ENCODE measurements around the gene UGT1A4.

Gene UGT1A4

DNA sequence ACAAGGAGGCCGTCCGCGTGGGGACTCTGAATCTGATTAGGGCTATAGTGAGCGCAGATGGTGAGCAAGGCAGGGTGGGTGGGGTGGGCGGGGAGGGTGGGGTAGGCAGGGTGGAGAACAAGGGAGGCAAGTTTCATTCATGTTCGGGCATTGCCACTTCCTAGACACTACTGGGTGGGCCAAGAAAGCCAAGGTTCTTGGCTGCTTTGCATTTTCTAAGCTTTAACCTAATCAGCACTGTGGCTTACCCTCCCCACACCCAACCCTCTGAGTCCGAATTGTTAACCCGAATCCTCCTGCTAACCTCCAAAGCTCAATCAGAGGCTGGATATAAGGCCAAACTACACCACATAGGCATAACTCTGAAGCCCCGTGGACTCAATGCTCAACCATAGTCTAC, 77.7 kb downstream of the UGT1A4 start:
- Histone ChIP-seq H3K36me3 (ENCODE audit: control insufficient read depth, insufficient read depth, low read length) (no peaks in the 10 kb centered on the region), H3K9me3 (ENCODE audit: control insufficient read depth, low read length) (no peaks in the 10 kb centered on the region), H3K27me3 (replicated peaks; ENCODE audit: control insufficient read depth, insufficient read depth, low read length, poor library complexity, severe bottlenecking) (no peaks in the 10 kb centered on the region), H3K4me1 (ENCODE audit: control insufficient read depth, insufficient read depth, low read length, poor library complexity, severe bottlenecking) (no peaks in the 10 kb centered on the region), H3K4me3 (ENCODE audit: insufficient read depth, low read depth, low read length, poor library complexity, severe bottlenecking) (no peak overlapping the region), H3K27ac (ENCODE audit: insufficient read depth, low read length, poor library complexity, severe bottlenecking) (no peak overlapping the region)
- DNase-seq: no peak

DNA sequence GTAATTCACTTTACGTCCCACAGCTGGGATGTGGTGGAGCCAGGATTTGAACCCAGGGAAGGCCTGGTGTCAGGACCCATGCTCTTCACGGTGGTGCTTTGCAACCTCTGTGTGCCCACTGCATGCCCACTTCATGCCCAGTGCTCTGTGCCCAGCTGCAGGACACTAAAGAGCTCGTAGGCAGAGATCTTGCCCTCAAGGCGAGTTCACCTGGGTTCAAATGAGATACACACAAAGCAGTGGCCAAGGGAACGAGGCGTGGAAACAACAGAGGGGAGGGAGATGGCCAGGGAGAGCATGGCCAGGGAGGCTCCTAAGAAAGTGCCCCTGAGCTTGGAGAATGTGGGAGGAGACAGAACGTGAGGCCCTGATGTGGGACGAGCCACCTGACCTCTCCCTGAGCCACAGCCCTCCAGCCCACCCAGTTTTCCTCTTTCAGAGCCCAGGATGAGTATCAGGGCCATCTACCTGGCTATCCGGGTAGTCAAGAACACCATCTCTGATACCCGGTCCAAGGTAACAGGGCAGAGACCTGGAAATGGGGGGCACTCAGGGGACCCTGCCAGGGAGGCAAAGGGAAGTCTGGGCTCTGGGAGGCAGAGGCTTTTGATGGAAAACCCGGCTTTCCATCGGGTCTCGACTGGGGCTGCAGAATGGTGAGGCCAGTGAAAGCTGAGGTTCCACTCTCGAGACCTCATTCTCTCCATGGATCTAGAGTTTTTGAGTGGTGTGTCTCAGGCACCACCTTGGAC, 80.0 kb downstream of the UGT1A4 start:
- H3K27me3 ChIP-seq (replicated peaks; ENCODE audit: control insufficient read depth, insufficient read depth, low read length, poor library complexity, severe bottlenecking): no peaks in the 10 kb centered on the region
- H3K4me3 ChIP-seq (ENCODE audit: insufficient read depth, low read depth, low read length, poor library complexity, severe bottlenecking): no peak overlapping the region
- no peaks in the 10 kb centered on the region for H3K36me3 ChIP-seq (ENCODE audit: control insufficient read depth, insufficient read depth, low read length)
- no peaks in the 10 kb centered on the region for H3K9me3 ChIP-seq (ENCODE audit: control insufficient read depth, low read length)
- H3K4me1 ChIP-seq (ENCODE audit: control insufficient read depth, insufficient read depth, low read length, poor library complexity, severe bottlenecking): no peaks in the 10 kb centered on the region
- DNase-seq: no peak
- no peak overlapping the region for H3K27ac ChIP-seq (ENCODE audit: insufficient read depth, low read length, poor library complexity, severe bottlenecking)

DNA sequence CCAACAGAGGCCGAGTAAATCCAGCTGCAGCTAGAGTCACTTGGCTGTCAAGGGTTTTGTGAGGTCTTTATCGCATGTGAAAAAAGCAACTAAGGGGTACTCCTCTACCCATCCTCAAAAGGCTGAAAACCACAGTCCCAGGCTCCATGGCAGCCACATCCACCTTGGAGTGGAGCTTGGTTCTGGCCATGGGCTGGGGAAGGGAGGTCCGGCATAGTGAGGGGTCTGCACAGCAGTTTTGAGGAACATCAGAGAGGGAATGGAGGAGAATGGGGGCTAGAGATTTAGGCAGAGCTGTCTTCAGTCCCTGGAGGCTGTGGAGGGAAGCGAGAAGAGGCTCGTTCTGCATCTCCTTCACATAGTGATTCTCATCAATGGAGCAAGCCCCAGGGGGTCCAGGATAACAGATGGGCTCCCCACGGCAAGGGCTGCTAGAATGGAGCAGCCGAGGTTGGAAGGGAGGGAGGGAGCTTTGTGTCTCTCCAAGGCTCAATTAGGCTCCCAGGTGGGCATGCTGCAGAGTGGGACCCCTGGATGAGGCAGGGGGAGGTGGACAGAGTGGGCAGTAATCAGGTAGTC, 80.6 kb downstream of the UGT1A4 start:
- Histone ChIP-seq H3K27me3 (replicated peaks; ENCODE audit: control insufficient read depth, insufficient read depth, low read length, poor library complexity, severe bottlenecking) (no peaks in the 10 kb centered on the region), H3K4me1 (ENCODE audit: control insufficient read depth, insufficient read depth, low read length, poor library complexity, severe bottlenecking) (no peaks in the 10 kb centered on the region), H3K36me3 (ENCODE audit: control insufficient read depth, insufficient read depth, low read length) (no peaks in the 10 kb centered on the region), H3K4me3 (ENCODE audit: insufficient read depth, low read depth, low read length, poor library complexity, severe bottlenecking) (no peak overlapping the region), H3K27ac (ENCODE audit: insufficient read depth, low read length, poor library complexity, severe bottlenecking) (no peak overlapping the region), H3K9me3 (ENCODE audit: control insufficient read depth, low read length) (no peaks in the 10 kb centered on the region)
- DNase-seq: no peak

DNA sequence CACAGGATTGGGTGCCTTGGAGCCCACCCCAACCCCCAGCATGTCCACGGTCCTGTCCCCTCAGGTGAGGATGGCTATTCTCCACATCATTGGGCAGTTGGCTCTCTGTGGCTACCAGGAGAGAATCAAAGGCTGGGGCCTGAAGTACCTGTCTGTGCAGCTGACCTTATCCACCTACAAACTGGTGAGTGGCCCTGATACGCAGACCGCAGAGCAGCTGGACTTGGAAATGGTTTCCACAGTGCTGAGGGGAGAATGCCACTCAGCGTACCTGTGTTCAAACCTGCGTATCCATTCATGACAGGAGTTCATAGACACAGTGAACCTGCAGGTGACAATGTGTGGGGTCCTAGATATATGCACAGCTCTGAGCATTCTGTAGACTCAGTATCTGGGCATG, 81.2 kb downstream of the UGT1A4 start:
- no peaks in the 10 kb centered on the region for H3K36me3 ChIP-seq (ENCODE audit: control insufficient read depth, insufficient read depth, low read length)
- H3K9me3 ChIP-seq (ENCODE audit: control insufficient read depth, low read length): no peaks in the 10 kb centered on the region
- no peak for DNase-seq
- no peaks in the 10 kb centered on the region for H3K4me1 ChIP-seq (ENCODE audit: control insufficient read depth, insufficient read depth, low read length, poor library complexity, severe bottlenecking)
- H3K27me3 ChIP-seq (replicated peaks; ENCODE audit: control insufficient read depth, insufficient read depth, low read length, poor library complexity, severe bottlenecking): no peaks in the 10 kb centered on the region
- H3K27ac ChIP-seq (ENCODE audit: insufficient read depth, low read length, poor library complexity, severe bottlenecking): no peak overlapping the region
- no peak overlapping the region for H3K4me3 ChIP-seq (ENCODE audit: insufficient read depth, low read depth, low read length, poor library complexity, severe bottlenecking)

DNA sequence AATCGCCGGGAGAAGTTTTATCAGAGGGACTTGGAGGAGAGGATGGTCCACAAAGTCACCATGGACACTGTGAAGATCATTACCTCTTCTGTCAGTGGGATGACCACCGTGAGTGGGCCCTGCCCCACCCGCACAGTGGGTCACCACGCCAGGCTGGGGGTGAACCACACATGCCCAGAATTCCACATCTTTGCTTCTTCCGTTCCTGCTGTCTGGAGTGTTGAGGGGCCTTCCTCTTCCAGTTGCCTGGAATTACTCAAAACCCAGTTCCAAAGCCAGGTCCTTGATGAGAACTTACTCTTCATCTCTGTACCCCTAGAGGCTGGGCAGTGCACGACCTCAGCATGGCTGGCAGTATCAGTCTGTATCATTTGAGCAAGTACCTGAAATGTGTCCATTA, 81.7 kb downstream of the UGT1A4 start:
- Histone ChIP-seq H3K4me1 (ENCODE audit: control insufficient read depth, insufficient read depth, low read length, poor library complexity, severe bottlenecking) (no peaks in the 10 kb centered on the region), H3K9me3 (ENCODE audit: control insufficient read depth, low read length) (no peaks in the 10 kb centered on the region), H3K27ac (ENCODE audit: insufficient read depth, low read length, poor library complexity, severe bottlenecking) (no peak overlapping the region), H3K36me3 (ENCODE audit: control insufficient read depth, insufficient read depth, low read length) (no peaks in the 10 kb centered on the region), H3K27me3 (replicated peaks; ENCODE audit: control insufficient read depth, insufficient read depth, low read length, poor library complexity, severe bottlenecking) (no peaks in the 10 kb centered on the region), H3K4me3 (ENCODE audit: insufficient read depth, low read depth, low read length, poor library complexity, severe bottlenecking) (no peak overlapping the region)
- no peak for DNase-seq

DNA sequence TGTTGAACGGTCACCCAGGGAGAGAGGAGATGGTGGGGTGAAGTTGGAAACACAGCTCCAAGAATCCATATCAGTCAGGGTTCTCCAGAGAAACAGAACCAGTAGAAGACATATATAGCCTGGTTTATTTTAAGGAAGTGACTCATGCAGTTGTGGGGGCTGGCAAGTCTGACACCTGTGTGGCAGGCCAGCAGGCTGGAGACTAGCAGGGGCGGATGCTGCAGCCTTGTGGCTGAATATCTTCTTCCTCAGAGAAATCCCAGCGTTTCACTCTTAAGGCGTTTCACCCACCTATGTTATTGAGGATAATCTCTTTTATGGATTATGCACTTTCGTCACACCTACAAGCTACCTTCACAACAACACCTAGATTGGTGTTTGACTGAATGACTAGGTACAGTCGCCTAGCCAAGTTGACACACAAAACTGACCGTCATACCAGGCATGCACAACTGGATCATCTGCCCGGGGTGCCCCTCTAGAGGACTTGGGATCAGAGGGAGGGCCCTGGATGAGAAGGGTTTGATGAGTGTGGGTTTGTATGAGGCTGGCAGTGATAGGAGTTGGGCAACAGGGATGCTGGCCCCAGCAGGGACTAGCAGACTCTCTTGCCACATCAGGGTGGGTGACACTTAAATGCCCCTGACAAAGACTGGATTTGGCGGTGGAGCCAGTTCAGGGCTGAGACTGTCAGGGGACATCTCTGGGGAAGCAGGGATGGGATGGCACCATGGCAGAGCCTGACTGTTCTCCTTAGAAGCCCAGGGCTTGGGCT, 83.0 kb downstream of the UGT1A4 start:
- no peaks in the 10 kb centered on the region for H3K9me3 ChIP-seq (ENCODE audit: control insufficient read depth, low read length)
- no peak overlapping the region for H3K4me3 ChIP-seq (ENCODE audit: insufficient read depth, low read depth, low read length, poor library complexity, severe bottlenecking)
- no peaks in the 10 kb centered on the region for H3K4me1 ChIP-seq (ENCODE audit: control insufficient read depth, insufficient read depth, low read length, poor library complexity, severe bottlenecking)
- no peaks in the 10 kb centered on the region for H3K27me3 ChIP-seq (replicated peaks; ENCODE audit: control insufficient read depth, insufficient read depth, low read length, poor library complexity, severe bottlenecking)
- no peak for DNase-seq
- H3K27ac ChIP-seq (ENCODE audit: insufficient read depth, low read length, poor library complexity, severe bottlenecking): no peak overlapping the region
- H3K36me3 ChIP-seq (ENCODE audit: control insufficient read depth, insufficient read depth, low read length): no peaks in the 10 kb centered on the region

DNA sequence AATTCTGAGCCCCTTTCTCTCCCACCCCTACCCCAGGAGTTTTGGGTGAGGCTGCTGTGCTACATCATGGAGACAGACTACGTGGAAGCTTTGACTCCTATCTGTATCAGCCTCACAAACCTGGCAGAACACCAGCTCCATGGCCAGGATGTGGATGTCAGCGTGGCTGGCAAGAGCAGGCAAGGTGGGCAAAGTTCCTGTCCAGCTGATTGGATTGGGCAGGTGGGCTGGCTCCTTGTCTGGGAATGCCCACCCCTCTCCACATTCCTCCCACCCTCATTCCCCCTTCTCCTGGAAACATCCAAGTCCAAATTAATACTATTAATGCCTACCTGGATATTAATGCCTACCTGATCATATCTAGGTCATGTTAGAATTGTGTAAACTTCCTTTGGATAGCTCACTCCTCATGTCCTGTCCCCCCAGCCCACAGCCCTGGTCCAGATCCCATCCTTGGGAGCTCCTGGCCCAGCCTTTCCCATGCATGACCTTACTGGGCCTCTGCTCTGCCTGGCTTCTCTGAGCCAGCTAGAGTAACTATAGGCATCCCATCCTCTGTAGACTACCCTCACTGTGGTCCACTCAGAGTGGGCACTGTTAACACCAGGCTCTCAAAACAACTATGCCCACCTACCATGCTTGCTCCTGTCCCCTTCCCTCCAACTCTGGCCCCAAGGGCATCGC, 83.7 kb downstream of the UGT1A4 start:
- Histone ChIP-seq H3K4me1 (ENCODE audit: control insufficient read depth, insufficient read depth, low read length, poor library complexity, severe bottlenecking) (no peaks in the 10 kb centered on the region), H3K9me3 (ENCODE audit: control insufficient read depth, low read length) (no peaks in the 10 kb centered on the region), H3K27me3 (replicated peaks; ENCODE audit: control insufficient read depth, insufficient read depth, low read length, poor library complexity, severe bottlenecking) (no peaks in the 10 kb centered on the region), H3K36me3 (ENCODE audit: control insufficient read depth, insufficient read depth, low read length) (no peaks in the 10 kb centered on the region), H3K27ac (ENCODE audit: insufficient read depth, low read length, poor library complexity, severe bottlenecking) (no peak overlapping the region), H3K4me3 (ENCODE audit: insufficient read depth, low read depth, low read length, poor library complexity, severe bottlenecking) (no peak overlapping the region)
- DNase-seq: no peak

DNA sequence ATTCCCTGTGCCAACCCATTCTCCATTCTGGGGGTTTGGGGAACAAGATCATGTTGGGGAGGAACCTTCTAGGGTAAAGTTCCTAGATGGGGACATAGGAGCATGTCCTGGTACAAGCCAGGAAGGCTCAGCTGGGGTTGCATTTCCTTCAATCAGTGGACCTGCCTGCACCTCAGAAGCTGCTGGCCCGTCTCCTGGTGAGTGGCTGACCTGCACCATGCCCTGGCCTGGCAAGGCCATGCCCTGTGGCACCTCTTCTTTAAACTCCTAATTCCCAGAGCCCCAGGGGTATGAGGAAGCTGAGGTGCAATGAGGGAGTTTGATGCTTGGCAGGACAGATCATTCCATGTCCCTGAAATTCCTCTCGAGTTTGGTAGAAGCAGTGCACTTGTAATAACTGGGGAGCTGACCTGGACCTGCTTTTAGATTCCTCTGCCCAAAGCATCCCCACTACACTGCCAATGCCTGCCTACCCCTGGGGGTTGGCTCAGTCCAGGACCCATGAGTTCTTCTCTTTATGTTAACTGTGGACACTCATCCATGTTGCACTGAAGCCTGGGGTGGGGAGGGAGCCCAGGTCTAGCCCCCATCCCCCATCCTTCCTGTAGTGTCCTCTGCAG, 84.9 kb downstream of the UGT1A4 start:
- H3K4me3 ChIP-seq (ENCODE audit: insufficient read depth, low read depth, low read length, poor library complexity, severe bottlenecking): no peak overlapping the region
- no peaks in the 10 kb centered on the region for H3K9me3 ChIP-seq (ENCODE audit: control insufficient read depth, low read length)
- H3K27ac ChIP-seq (ENCODE audit: insufficient read depth, low read length, poor library complexity, severe bottlenecking): no peak overlapping the region
- no peaks in the 10 kb centered on the region for H3K36me3 ChIP-seq (ENCODE audit: control insufficient read depth, insufficient read depth, low read length)
- H3K27me3 ChIP-seq (replicated peaks; ENCODE audit: control insufficient read depth, insufficient read depth, low read length, poor library complexity, severe bottlenecking): no peaks in the 10 kb centered on the region
- H3K4me1 ChIP-seq (ENCODE audit: control insufficient read depth, insufficient read depth, low read length, poor library complexity, severe bottlenecking): no peaks in the 10 kb centered on the region
- DNase-seq: no peak

DNA sequence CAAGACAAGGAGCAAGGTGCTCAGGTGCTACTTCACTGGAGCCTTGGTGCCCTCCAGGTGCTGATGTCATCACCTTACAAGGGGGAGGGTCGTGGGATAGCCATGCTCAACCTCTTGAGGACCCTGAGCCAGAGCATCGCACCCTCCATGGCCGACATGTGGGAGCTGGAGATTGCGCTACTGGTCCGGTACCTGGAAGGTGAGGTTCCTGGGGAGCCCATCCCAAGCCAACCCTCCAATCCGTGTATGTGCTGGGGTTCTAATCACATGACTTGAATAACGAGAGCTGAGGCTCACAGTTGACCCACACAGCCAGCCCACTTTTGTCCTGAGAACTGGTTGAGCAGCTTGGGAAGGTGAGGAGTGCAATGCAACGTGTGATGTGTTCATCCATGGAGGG, 85.5 kb downstream of the UGT1A4 start:
- DNase-seq: no peak
- Histone ChIP-seq H3K4me3 (ENCODE audit: insufficient read depth, low read depth, low read length, poor library complexity, severe bottlenecking) (no peak overlapping the region), H3K27ac (ENCODE audit: insufficient read depth, low read length, poor library complexity, severe bottlenecking) (no peak overlapping the region), H3K4me1 (ENCODE audit: control insufficient read depth, insufficient read depth, low read length, poor library complexity, severe bottlenecking) (no peaks in the 10 kb centered on the region), H3K27me3 (replicated peaks; ENCODE audit: control insufficient read depth, insufficient read depth, low read length, poor library complexity, severe bottlenecking) (no peaks in the 10 kb centered on the region), H3K36me3 (ENCODE audit: control insufficient read depth, insufficient read depth, low read length) (no peaks in the 10 kb centered on the region), H3K9me3 (ENCODE audit: control insufficient read depth, low read length) (no peaks in the 10 kb centered on the region)

Measured in effector memory CD4-positive, alpha-beta T cell (primary cell).